BLaER1 (cell line): ENCODE results near the gene PLK5.

Experiments
- H3K27ac ChIP-seq: shearing (Covaris generic); formaldehyde crosslinking; 2 replicates; pipeline ENCODE4 v1.8.1; 2022
- H3K27me3 ChIP-seq: shearing (Covaris generic); formaldehyde crosslinking; 2 replicates; pipeline ENCODE4 v1.8.1; 2022
- H3K36me3 ChIP-seq: shearing (Covaris generic); formaldehyde crosslinking; 2 replicates; pipeline ENCODE4 v1.8.1; 2022
- H3K4me1 ChIP-seq: shearing (Covaris generic); formaldehyde crosslinking; 2 replicates; pipeline ENCODE4 v1.8.1; 2022
- H3K4me2 ChIP-seq: shearing (Covaris generic); formaldehyde crosslinking; 2 replicates; pipeline ENCODE4 v1.8.1; 2022
- H3K4me3 ChIP-seq: shearing (Covaris generic); formaldehyde crosslinking; 2 replicates; pipeline ENCODE4 v1.8.1; 2022
- H3K9ac ChIP-seq: shearing (Covaris generic); formaldehyde crosslinking; 2 replicates; pipeline ENCODE4 v1.8.1; 2022
- H3K9me3 ChIP-seq: shearing (Covaris generic); formaldehyde crosslinking; 2 replicates; pipeline ENCODE4 v1.8.1; 2022
- H4K20me1 ChIP-seq: shearing (Covaris generic); formaldehyde crosslinking; 2 replicates; pipeline ENCODE4 v1.8.1; 2022
- Cebpa-rat ChIP-seq: shearing (Covaris generic); IDR thresholded peaks from 2 replicates; pipeline ENCODE4 v1.8.1; 2022

Gene PLK5

GRCh38 chr19:1553415-1553814 is 29.5 kb downstream of the PLK5 start:
- Histone ChIP-seq H3K27me3 (no peaks in the 10 kb centered on the region), H3K4me3 (no peak overlapping the region), H3K9me3 (peaks cover 12% of the 10 kb centered on the region; the same call in 1 of the 2 replicates), H3K9ac (no peak overlapping the region), H3K36me3 (peaks cover 59% of the 10 kb centered on the region), H3K4me2 (no peak overlapping the region), H3K4me1 (no peaks in the 10 kb centered on the region), H4K20me1 (peaks cover 60% of the 10 kb centered on the region), H3K27ac (no peak overlapping the region)
- no peak for TF ChIP-seq Cebpa-rat

- no peaks in the 10 kb centered on the region for H3K27me3 ChIP-seq
- peaks cover 74% of the 10 kb centered on the region for H3K36me3 ChIP-seq
- TF ChIP-seq Cebpa-rat = no peak
- no peak overlapping the region for H3K4me2 ChIP-seq
- H3K9ac ChIP-seq = no peak overlapping the region
- H3K27ac ChIP-seq = no peak overlapping the region
- H3K4me1 ChIP-seq = peaks cover 7% of the 10 kb centered on the region
- H4K20me1 ChIP-seq = peaks cover 76% of the 10 kb centered on the region
- peaks cover 12% of the 10 kb centered on the region; the same call in 1 of the 2 replicates for H3K9me3 ChIP-seq
- H3K4me3 ChIP-seq = no peak overlapping the region
Observed at GRCh38 chr19:1554968-1555367, 31.1 kb downstream of the PLK5 start.

GRCh38 chr19:1555487-1556389 is 31.9 kb downstream of the PLK5 start:
- Histone ChIP-seq H3K36me3 (peaks cover 81% of the 10 kb centered on the region), H4K20me1 (peaks cover 84% of the 10 kb centered on the region), H3K4me3 (no peak overlapping the region), H3K27ac (no peak overlapping the region), H3K9me3 (peaks cover 10% of the 10 kb centered on the region; the same call in 1 of the 2 replicates), H3K27me3 (no peaks in the 10 kb centered on the region), H3K4me1 (peaks cover 14% of the 10 kb centered on the region), H3K4me2 (no peak overlapping the region), H3K9ac (no peak overlapping the region)
- no peak for TF ChIP-seq Cebpa-rat

GRCh38 chr19:1556390-1557070 is 32.7 kb downstream of the PLK5 start:
- Histone ChIP-seq H4K20me1 (peaks cover 89% of the 10 kb centered on the region), H3K9me3 (0 out of 2 replicates have a peak, but pooled peaks cover 2% of the 10 kb centered on the region), H3K4me3 (no peak overlapping the region), H3K9ac (no peak overlapping the region), H3K4me2 (no peak overlapping the region), H3K36me3 (peaks cover 81% of the 10 kb centered on the region), H3K4me1 (peaks cover 22% of the 10 kb centered on the region), H3K27ac (no peak overlapping the region), H3K27me3 (no peaks in the 10 kb centered on the region)
- TF ChIP-seq Cebpa-rat = no peak

GRCh38 chr19:1558552-1558951 is 34.7 kb downstream of the PLK5 start:
- peaks cover 91% of the 10 kb centered on the region for H4K20me1 ChIP-seq
- no peaks in the 10 kb centered on the region for H3K9me3 ChIP-seq
- peaks cover 30% of the 10 kb centered on the region for H3K4me1 ChIP-seq
- no peak for TF ChIP-seq Cebpa-rat
- no peaks in the 10 kb centered on the region for H3K27me3 ChIP-seq
- H3K9ac ChIP-seq = no peak overlapping the region
- no peak overlapping the region for H3K4me2 ChIP-seq
- H3K36me3 ChIP-seq = peaks cover 90% of the 10 kb centered on the region
- no peak overlapping the region for H3K4me3 ChIP-seq
- no peak overlapping the region for H3K27ac ChIP-seq

GRCh38 chr19:1560286-1560882 is 36.5 kb downstream of the PLK5 start:
- Histone ChIP-seq H3K27me3 (no peaks in the 10 kb centered on the region), H3K4me1 (peaks cover 46% of the 10 kb centered on the region), H3K4me3 (no peak overlapping the region), H3K27ac (0 out of 2 replicates have a peak overlapping the region, but pooled peaks have one; percentile 3), H3K4me2 (peak overlapping the region; percentile 45), H3K9me3 (no peaks in the 10 kb centered on the region), H3K9ac (peak overlapping the region; percentile 29; the same call in 1 of the 2 replicates), H3K36me3 (peaks cover 96% of the 10 kb centered on the region), H4K20me1 (peaks cover 100% of the 10 kb centered on the region)
- no peak for TF ChIP-seq Cebpa-rat

GRCh38 chr19:1561236-1561842 is 37.5 kb downstream of the PLK5 start:
- peak overlapping the region; percentile 45 for H3K4me2 ChIP-seq
- no peaks in the 10 kb centered on the region for H3K9me3 ChIP-seq
- H3K27me3 ChIP-seq = no peaks in the 10 kb centered on the region
- peaks cover 92% of the 10 kb centered on the region for H3K36me3 ChIP-seq
- H4K20me1 ChIP-seq = peaks cover 100% of the 10 kb centered on the region
- TF ChIP-seq Cebpa-rat = no peak
- no peak overlapping the region for H3K4me3 ChIP-seq
- H3K27ac ChIP-seq = no peak overlapping the region
- peaks cover 56% of the 10 kb centered on the region for H3K4me1 ChIP-seq
- peak overlapping the region; percentile 29; the same call in 1 of the 2 replicates for H3K9ac ChIP-seq

GRCh38 chr19:1563251-1563650 is 39.4 kb downstream of the PLK5 start:
- Histone ChIP-seq H3K27ac (no peak overlapping the region), H3K4me2 (no peak overlapping the region), H4K20me1 (peaks cover 90% of the 10 kb centered on the region), H3K27me3 (no peaks in the 10 kb centered on the region), H3K36me3 (peaks cover 73% of the 10 kb centered on the region), H3K4me3 (no peak overlapping the region), H3K9me3 (no peaks in the 10 kb centered on the region), H3K4me1 (peaks cover 56% of the 10 kb centered on the region), H3K9ac (no peak overlapping the region)
- no peak for TF ChIP-seq Cebpa-rat

GRCh38 chr19:1566392-1567115 is 42.7 kb downstream of the PLK5 start:
- Histone ChIP-seq H3K4me2 (peak overlapping the region; percentile 95), H3K36me3 (peaks cover 41% of the 10 kb centered on the region), H3K4me3 (peak overlapping the region; percentile 98), H3K4me1 (peaks cover 59% of the 10 kb centered on the region), H3K27me3 (no peaks in the 10 kb centered on the region), H4K20me1 (peaks cover 57% of the 10 kb centered on the region), H3K27ac (peak overlapping the region; percentile 95), H3K9me3 (no peaks in the 10 kb centered on the region), H3K9ac (peak overlapping the region; percentile 99)
- TF ChIP-seq Cebpa-rat = no peak
